GM23338 (cell line): Measurements from ENCODE around the gene REV3L.

Experiments
- CTCF ChIP-seq, 2 experiments: fragments of 200-600 bp in 1 of 2; sonication (generic) in 1 of 2; conservative IDR thresholded peaks; 2 replicates each; pipeline versions ENCODE4 v1.5.1 to v1.6.1; 2016 to 2017; ENCODE audit warnings: antibody characterized with exemption in 2 of 2, low read depth in 2 of 2, mild to moderate bottlenecking in 2 of 2, moderate library complexity in 1 of 2
- EZH2 ChIP-seq: fragments of 200-600 bp; sonication (generic); IDR thresholded peaks from one replicate; pipeline ENCODE4 v1.8.0; 2017; ENCODE audit warnings: antibody characterized with exemption, mild to moderate bottlenecking, low read depth; ENCODE audit not compliant: unreplicated experiment

GRCh38 chr6:111347589-111347988, 135.4 kb downstream of the REV3L start:
- TF ChIP-seq CTCF (conservative IDR thresholded peaks at IDR 0.05; ENCODE audit: low read depth in 2 of 2) (no peak), EZH2 (no peak)
